Medulla oblongata (tissue), 1 donor: ENCODE data around the gene RTKN2.
A peak's percentile ranks its signal among the peaks of the same experiment; 100 is the strongest.
"Not testable (repeated sequence)": the region's sequence is repeated elsewhere in the genome, so short reads cannot be mapped to it uniquely, and the experiment has no call there.

ENCODE experiments used
- DNase-seq: peaks from one replicate; pipeline ENCODE4 v3.0.0-alpha.2; 2015; ENCODE audit errors: extremely low spot score

RTKN2 gene

GRCh38 chr10:62268399-62269114, at the start of gene RTKN2:
Gene RTKN2 (minus strand): TSS chr10:62268844. CDS start chr10:62268610, 234 bp downstream.
- peak; percentile 63 for DNase-seq

DNA sequence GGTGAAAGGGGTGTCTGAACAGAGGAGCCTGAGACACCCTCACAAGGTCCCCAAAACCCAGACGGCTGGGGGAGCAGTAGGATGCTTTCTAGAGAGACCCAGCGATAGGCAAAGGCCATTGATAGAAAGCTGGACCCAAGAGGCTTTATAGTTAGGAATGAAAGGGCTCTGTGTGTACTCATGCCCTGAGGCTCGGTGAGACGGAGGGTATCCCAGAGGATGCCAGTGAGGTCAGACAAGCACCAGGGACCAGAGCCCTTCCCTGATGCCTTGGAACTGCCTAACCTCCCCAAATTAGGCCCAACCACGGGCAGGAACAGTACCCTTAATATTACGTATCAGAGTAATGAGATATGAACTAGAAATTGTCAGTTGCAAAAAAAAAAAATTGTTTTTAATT, 48.6 kb upstream of the RTKN2 start:
- DNase-seq, result no peak

GRCh38 chr10:62309254-62309653, 40.6 kb upstream of the RTKN2 start:
- no peak for DNase-seq

GRCh38 chr10:62308101-62308500, 39.5 kb upstream of the RTKN2 start:
- no peak for DNase-seq

DNA sequence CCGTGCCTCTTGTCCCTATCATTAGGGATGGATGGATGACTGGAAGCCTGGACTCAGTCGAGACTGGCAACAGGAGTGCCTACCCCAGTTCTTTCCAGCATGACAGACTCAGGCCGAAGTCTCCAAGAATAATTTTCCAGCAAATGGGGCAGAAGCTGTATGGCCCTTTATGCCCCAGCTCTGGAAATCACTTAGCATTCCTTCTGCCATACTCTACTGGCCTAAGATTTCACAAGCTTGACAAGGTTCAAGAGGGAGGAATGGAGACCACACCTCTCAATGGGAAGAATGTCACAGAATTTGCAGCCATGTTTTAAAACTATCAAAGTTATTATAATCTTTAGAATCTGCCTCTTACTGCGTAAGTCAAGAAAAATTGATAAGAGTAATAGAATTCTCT, 39.0 kb upstream of the RTKN2 start:
- DNase-seq, result no peak

- DNase-seq, result no peak
These were observed 38.0 kb upstream of the RTKN2 start for GRCh38 chr10:62306663-62307062.

DNA sequence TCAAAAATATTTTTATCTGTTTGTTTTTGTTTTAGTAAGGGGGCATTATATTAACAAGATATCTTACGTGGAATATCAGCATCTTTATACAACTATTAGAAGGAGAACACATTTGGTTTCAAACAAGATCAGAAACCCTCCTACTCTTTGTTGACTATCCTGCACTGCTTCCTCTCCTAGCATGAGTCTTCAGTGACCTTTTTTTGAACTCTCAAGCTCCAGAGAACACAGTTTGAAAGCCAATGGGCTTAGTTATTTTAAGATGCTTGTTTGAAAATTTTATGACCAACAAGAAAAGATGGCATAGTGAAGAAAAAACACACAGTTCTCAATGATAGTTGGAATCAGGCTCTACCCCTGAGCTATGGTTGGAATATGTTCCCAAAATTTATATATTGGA, 37.2 kb upstream of the RTKN2 start:
- DNase-seq, result no peak

DNA sequence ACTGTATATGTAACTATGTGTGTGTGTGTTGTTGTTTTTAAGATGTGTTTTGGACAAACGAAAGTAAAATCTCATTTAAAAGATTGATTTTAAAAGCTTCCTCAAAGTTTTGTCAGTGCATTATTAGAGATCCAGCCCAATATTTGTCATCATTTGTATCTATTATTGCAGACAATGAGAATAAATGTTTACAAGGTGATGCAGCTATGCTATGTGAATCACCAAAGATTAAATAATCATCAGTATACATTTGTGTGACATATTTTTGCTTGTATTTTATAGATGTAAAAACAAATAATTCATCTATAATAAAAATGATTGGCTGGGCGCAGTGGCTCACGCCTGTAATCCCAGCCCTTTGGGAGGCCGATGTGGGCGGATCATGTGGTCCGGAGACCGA, 35.3 kb upstream of the RTKN2 start:
- DNase-seq, result no peak

- DNase-seq, result no peak
These were observed 34.1 kb upstream of the RTKN2 start for GRCh38 chr10:62302760-62303159.

DNA sequence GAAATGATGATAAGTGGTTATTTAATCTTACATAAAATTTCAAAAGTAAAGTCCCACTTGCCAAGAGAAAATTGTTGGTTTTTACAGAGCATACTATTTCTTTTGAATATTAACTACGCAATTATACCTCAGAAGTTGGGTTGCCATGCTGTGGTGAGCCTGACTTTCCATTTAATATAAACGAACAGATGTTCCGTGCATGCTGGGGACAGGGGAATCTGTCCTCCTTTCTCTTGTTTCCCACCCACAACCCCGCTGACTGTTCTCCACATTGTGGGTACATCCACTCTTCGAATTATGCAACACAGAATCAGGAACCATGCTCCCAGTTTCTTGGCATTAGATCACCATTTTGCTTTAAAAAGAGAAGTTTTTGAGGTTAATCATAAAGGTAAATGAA, 29.2 kb upstream of the RTKN2 start:
- no peak for DNase-seq

GRCh38 chr10:62284221-62284620, 15.6 kb upstream of the RTKN2 start:
- DNase-seq, result no peak

GRCh38 chr10:62281348-62281747, 12.7 kb upstream of the RTKN2 start:
- not testable (repeated sequence) for DNase-seq

- not testable (repeated sequence) for DNase-seq
These were observed 11.7 kb upstream of the RTKN2 start for GRCh38 chr10:62280392-62280791.

- DNase-seq, result no peak
These were observed 9.8 kb upstream of the RTKN2 start for GRCh38 chr10:62278441-62278910.

- DNase-seq, result no peak
These were observed 9.3 kb upstream of the RTKN2 start for GRCh38 chr10:62277971-62278370.

GRCh38 chr10:62270020-62270419, 1.4 kb upstream of the RTKN2 start:
- DNase-seq, result no peak

- DNase-seq, result no peak
These were observed 631 bp downstream of the RTKN2 start for GRCh38 chr10:62268027-62268398.

DNA sequence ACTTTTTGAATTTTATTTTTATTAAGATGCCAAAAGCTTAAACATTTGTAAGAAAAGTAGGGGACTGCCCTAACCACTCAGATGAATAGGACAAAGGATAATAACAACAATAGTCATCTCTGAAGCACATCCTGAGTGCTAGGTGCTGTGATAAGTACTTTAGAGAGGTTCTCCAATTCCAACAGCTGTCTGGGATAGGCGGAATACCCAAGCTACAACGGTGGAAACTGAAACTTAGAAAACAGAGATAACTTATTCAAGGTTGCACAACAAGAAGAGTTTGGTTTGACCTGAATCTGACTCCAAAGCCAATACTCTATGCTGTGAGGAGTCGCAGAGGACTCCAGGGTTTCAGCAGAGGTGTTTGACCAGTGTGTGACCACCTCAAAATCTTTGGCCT, 2.0 kb downstream of the RTKN2 start:
- no peak for DNase-seq

DNA sequence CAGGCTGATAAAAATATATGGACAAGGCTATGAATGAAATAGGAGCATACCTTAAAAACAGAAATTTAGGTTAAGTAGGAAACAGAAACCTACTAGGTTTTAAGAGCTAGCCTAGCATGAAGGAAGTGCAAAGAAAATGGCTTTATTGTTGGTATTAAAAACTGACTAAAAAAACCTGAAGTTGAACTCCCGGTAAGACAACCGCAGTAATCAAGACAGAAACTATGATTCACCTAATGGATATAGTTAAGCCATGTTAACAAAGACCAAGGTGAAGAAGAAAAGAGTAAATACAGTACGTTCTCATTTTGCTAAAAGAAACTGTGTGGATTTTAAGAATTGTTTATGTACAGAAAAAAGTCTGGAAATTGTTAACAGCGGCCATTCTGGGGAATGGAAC, 2.5 kb downstream of the RTKN2 start:
- DNase-seq, result no peak

DNA sequence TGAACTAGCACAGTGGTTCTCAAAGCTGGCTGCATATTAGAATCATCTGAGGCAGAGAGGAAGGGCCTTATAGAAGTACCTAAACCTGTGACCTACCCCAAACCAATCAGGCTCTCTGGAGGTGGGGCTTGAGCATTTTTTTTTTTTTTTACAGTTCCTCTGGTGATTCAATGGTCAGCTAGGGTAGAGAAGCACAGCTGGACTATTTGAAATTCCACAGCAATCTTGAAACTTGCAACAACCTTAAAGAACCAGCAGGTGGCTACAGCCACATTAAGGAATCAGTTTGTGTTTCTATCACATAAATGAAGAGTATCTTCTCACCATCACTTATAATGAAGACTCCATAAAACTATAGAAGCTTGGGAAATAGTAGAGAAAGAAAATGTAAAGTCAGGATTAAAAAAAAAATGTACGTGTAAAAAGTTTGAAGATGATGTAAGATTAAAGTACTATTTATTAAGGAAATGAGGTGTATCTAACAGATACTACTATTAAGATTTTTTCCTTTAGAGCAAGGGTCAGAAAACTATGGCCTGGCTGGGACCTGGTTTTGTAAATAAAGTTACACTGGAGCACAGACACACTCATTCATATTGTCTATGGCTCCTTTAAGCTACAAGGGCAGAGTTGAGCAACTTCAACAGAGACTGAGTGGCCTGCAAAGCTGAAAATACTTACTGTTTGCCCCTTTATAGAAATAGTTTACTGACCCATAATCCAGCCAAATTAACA, 3.8 kb downstream of the RTKN2 start:
- DNase-seq, result peak; percentile 48

GRCh38 chr10:62264126-62264525, 4.5 kb downstream of the RTKN2 start:
- DNase-seq, result no peak

DNA sequence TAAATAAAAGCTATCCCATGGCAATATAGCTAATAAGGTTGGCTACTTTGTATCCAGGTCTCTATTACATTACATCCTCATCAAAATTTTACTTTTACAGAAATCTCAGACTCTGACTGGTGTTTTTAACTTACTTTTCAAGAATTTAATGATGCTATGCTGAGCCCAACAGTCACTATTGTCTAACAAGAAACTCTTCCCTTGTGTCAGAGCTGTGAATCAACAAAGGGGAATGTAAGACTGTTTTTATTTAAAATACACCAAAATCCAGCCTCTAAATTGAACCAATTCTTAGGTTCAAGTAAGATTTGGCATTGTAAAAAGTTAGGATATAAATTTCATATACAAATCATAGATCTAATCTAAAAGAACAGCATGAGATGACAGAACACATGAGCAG, 7.0 kb downstream of the RTKN2 start:
- DNase-seq, result no peak

DNA sequence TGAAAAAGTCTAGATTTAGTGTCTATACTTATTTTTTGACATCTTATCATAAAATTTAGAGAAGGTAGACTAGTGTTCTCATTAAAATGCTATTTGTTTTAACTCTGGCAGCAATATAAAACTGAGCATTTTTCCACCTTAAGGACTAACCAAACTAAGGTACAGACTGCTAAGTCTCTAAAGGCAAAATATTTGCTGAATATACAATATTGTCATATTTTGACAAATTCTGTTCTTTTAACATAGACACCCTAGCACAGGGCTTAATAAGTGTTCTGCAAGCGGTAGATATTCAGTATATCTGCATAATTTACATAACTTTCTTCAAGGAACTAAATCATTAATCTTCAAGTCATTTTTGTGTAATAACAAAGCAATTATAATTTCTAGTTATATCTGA, 8.6 kb downstream of the RTKN2 start:
- DNase-seq, result no peak
